ENCODE data around the gene CD244. TPM values are rescaled to one million over a fixed set of nuclear protein-coding genes. Genes with fewer than 3 reads are reported as not detected.

Gene CD244
- total RNA-seq, 2 experiments from 2014 or later = not detected

DNA sequence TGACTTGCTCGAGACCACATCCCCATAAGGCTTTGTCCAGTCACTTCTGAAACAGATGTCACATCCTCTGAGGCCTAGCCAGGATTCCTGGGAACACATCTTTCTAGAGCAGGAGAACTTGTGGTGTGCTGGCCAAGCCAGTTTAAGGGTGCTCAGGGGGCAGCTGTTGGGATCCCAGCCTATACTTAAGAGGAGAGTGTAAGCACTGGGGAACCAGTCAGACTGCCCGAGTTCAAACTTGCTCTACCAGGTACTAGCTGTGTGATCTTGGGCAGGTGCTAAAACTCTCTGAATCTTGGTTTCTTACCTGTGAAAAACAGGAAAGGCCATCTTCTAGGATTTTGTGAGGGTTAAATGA lies 82.3 kb downstream of the CD244 start:
- H3K4me1 ChIP-seq (ENCODE audit: insufficient read depth, low read length, poor library complexity, severe bottlenecking) = peaks cover 25% of the 10 kb centered on the region
- no peaks in the 10 kb centered on the region for H4K20me1 ChIP-seq (ENCODE audit: insufficient read depth, low read length)
- no peaks in the 10 kb centered on the region for H3K9me3 ChIP-seq (ENCODE audit: low read length)
- TF ChIP-seq, protein P1, sequence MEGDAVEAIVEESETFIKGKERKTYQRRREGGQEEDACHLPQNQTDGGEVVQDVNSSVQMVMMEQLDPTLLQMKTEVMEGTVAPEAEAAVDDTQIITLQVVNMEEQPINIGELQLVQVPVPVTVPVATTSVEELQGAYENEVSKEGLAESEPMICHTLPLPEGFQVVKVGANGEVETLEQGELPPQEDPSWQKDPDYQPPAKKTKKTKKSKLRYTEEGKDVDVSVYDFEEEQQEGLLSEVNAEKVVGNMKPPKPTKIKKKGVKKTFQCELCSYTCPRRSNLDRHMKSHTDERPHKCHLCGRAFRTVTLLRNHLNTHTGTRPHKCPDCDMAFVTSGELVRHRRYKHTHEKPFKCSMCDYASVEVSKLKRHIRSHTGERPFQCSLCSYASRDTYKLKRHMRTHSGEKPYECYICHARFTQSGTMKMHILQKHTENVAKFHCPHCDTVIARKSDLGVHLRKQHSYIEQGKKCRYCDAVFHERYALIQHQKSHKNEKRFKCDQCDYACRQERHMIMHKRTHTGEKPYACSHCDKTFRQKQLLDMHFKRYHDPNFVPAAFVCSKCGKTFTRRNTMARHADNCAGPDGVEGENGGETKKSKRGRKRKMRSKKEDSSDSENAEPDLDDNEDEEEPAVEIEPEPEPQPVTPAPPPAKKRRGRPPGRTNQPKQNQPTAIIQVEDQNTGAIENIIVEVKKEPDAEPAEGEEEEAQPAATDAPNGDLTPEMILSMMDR (conservative IDR thresholded peaks at IDR 0.05; ENCODE audit: low read length) = 0 out of 2 replicates have a peak, but pooled peaks have one; percentile 19
- no peak for TF ChIP-seq EZH2phosphoT487 (IDR thresholded peaks at IDR 0.05; ENCODE audit: borderline replicate concordance, low read depth, low read length)
- no peaks in the 10 kb centered on the region for H3K9me2 ChIP-seq (ENCODE audit: insufficient read depth, low read length)
- BruUV-seq (replicated peaks) = no TSS peak
- no peaks in the 10 kb centered on the region for H3K79me2 ChIP-seq (ENCODE audit: insufficient read depth, low read depth, low read length)
- no peak for DNase-seq (ENCODE audit: low spot score)
- H3K36me3 ChIP-seq (ENCODE audit: insufficient read depth, low read length) = no peaks in the 10 kb centered on the region
- no peak overlapping the region for H3K27ac ChIP-seq (ENCODE audit: low read depth, low read length, poor library complexity, severe bottlenecking)
- no peak overlapping the region for H3K4me2 ChIP-seq (ENCODE audit: low read length)
- H3K4me3 ChIP-seq (ENCODE audit: low read depth, low read length, poor library complexity, severe bottlenecking) = no peak overlapping the region
- no peak overlapping the region for H2AFZ ChIP-seq (ENCODE audit: low read length)
- CTCF ChIA-PET (ENCODE audit: unreplicated experiment) = interaction anchor here (0.6 to 3.4 kb wide), 7 partner anchors 51 to 207 kb away, joined by 3 to 16 read pairs (median 4); no protein-coding TSS in a partner anchor
- intact Hi-C loops (cut with micrococcal nuclease; ENCODE audit: unreplicated experiment) = loop anchor here (1.0 to 2.0 kb wide), 2 partner anchors 54 to 105 kb away; no protein-coding TSS in a partner anchor
- POLR2A ChIA-PET = interaction anchor here (0.6 to 4.2 kb wide), 4 partner anchors 10 to 65 kb away, joined by 3 to 32 read pairs (median 4); partner anchors contain the start of gene LY9

Other genes with a start within 250 kb of the CD244 start
- gene SLAMF1, start 215.8 kb downstream of the CD244 start, total RNA-seq (2014; rRNA removed; shearing (Covaris generic)) = 0.32 and 0.36 TPM in 2 replicates
- gene SLAMF1, start 215.8 kb downstream of the CD244 start, total RNA-seq (2022) = 0.42 and 0.72 TPM in 2 replicates
- gene CD48, start 151.1 kb downstream of the CD244 start, total RNA-seq (2014; rRNA removed; shearing (Covaris generic)) = 131 and 150 TPM in 2 replicates
- gene CD48, start 151.1 kb downstream of the CD244 start, total RNA-seq (2022) = 131 and 149 TPM in 2 replicates
- not detected in 2 replicates for gene SLAMF7, start 123.6 kb downstream of the CD244 start, total RNA-seq (2014; rRNA removed; shearing (Covaris generic))
- gene SLAMF7, start 123.6 kb downstream of the CD244 start, total RNA-seq (2022) = not detected in 2 replicates
- gene LY9, start 66.7 kb downstream of the CD244 start, total RNA-seq (2014; rRNA removed; shearing (Covaris generic)) = 23.7 and 28.4 TPM in 2 replicates
- gene LY9, start 66.7 kb downstream of the CD244 start, total RNA-seq (2022) = 40.2 and 42.8 TPM in 2 replicates
- not detected in 2 replicates for gene ITLN1, start 22.3 kb upstream of the CD244 start, total RNA-seq (2014; rRNA removed; shearing (Covaris generic))
- not detected in 2 replicates for gene ITLN1, start 22.3 kb upstream of the CD244 start, total RNA-seq (2022)
- gene ITLN2, start 91.9 kb upstream of the CD244 start, total RNA-seq (2014; rRNA removed; shearing (Covaris generic)) = not detected in 2 replicates
- not detected in 2 replicates for gene ITLN2, start 91.9 kb upstream of the CD244 start, total RNA-seq (2022)
- gene F11R, start 158.3 kb upstream of the CD244 start, total RNA-seq (2014; rRNA removed; shearing (Covaris generic)) = 11.7 and 13.5 TPM in 2 replicates
- 16.0 and 25.0 TPM in 2 replicates for gene F11R, start 158.3 kb upstream of the CD244 start, total RNA-seq (2022)
- gene TSTD1, start 176.1 kb upstream of the CD244 start, total RNA-seq (2014; rRNA removed; shearing (Covaris generic)) = 164 and 206 TPM in 2 replicates
- 73.4 and 89.2 TPM in 2 replicates for gene TSTD1, start 176.1 kb upstream of the CD244 start, total RNA-seq (2022)
- gene USF1, start 183.1 kb upstream of the CD244 start, total RNA-seq (2014; rRNA removed; shearing (Covaris generic)) = 83.1 and 97.5 TPM in 2 replicates
- 57.6 and 60.9 TPM in 2 replicates for gene USF1, start 183.1 kb upstream of the CD244 start, total RNA-seq (2022)
- gene ARHGAP30, start 207.0 kb upstream of the CD244 start, total RNA-seq (2014; rRNA removed; shearing (Covaris generic)) = 56.2 and 62.9 TPM in 2 replicates
- 86.7 and 101 TPM in 2 replicates for gene ARHGAP30, start 207.0 kb upstream of the CD244 start, total RNA-seq (2022)
- not detected in 2 replicates for gene NECTIN4, start 226.7 kb upstream of the CD244 start, total RNA-seq (2014; rRNA removed; shearing (Covaris generic))
- gene NECTIN4, start 226.7 kb upstream of the CD244 start, total RNA-seq (2022) = not detected in 2 replicates
- gene KLHDC9, start 235.5 kb upstream of the CD244 start, total RNA-seq (2014; rRNA removed; shearing (Covaris generic)) = 0.95 and 2.7 TPM in 2 replicates
- gene KLHDC9, start 235.5 kb upstream of the CD244 start, total RNA-seq (2022) = 1.3 and 3.0 TPM in 2 replicates